IMR-90 (cell line): Measurements from ENCODE around the gene ANLN. TPM values are rescaled to one million over a fixed set of nuclear protein-coding genes. Genes with fewer than 3 reads are reported as not detected.

Experiments
- ATAC-seq: fragments of 200-7000 bp; cut with Tn5 transposase; 2 replicates; pipeline ENCODE4 v1.9.1; 2020; ENCODE audit warnings: low read depth, mild to moderate bottlenecking, moderate library complexity
- BruUV-seq: library from RNA; stranded (reverse); fragments of 400-500 nt; replicated peaks from 2 replicates; lab custom pipeline; 2021; lab: Mats Ljungman, UMichigan
- CTCF ChIA-PET: fragments of 300-600 bp; formaldehyde crosslinking; extraction: SDS; loops from one replicate; lab custom pipeline; 2021; ENCODE audit warnings: antibody characterized with exemption; lab: Yijun Ruan, JAX
- POLR2A ChIA-PET: fragments of 300-600 bp; sonication (Branson Sonifier 250); formaldehyde crosslinking; loops from one replicate; lab custom pipeline; 2022; ENCODE audit warnings: antibody characterized with exemption; ENCODE audit not compliant: unreplicated experiment; lab: Charles Lee
- DNase-seq: peaks from one replicate; pipeline ENCODE4 v3.0.0; 2013
- H2AFZ ChIP-seq: replicated peaks from 2 replicates; pipeline ENCODE3; 2013; ENCODE audit warnings: low read length, mild to moderate bottlenecking; ENCODE audit not compliant: poor library complexity
- H2AK5ac ChIP-seq: 2 replicates; pipeline ENCODE4 v1.6.1; 2013; ENCODE audit warnings: low read depth, low read length, inconsistent platforms
- H2AK9ac ChIP-seq: replicated peaks from 2 replicates; pipeline ENCODE3; 2013; ENCODE audit warnings: mild to moderate bottlenecking, low read depth, low read length, moderate library complexity; ENCODE audit not compliant: poor library complexity
- H2BK120ac ChIP-seq: 2 replicates; pipeline ENCODE4 v1.6.1; 2013; ENCODE audit warnings: low read depth, low read length, inconsistent platforms
- H2BK15ac ChIP-seq: 3 replicates; pipeline ENCODE4 v1.6.1; 2013; ENCODE audit warnings: low read depth, low read length, inconsistent platforms
- H2BK20ac ChIP-seq: 2 replicates; pipeline ENCODE4 v1.6.1; 2013; ENCODE audit warnings: low read depth, mild to moderate bottlenecking, inconsistent platforms, low read length, moderate library complexity
- H2BK5ac ChIP-seq: 2 replicates; pipeline ENCODE4 v1.6.1; 2013; ENCODE audit warnings: mild to moderate bottlenecking, low read depth, low read length, inconsistent platforms; ENCODE audit not compliant: poor library complexity, severe bottlenecking
- H3K14ac ChIP-seq: replicated peaks from 2 replicates; pipeline ENCODE4 v1.6.1; 2013; ENCODE audit warnings: low read depth, low read length, inconsistent platforms
- H3K18ac ChIP-seq: 2 replicates; pipeline ENCODE4 v1.6.1; 2013; ENCODE audit warnings: low read depth, low read length, control low read depth
- H3K23ac ChIP-seq: 2 replicates; pipeline ENCODE4 v1.6.1; 2013; ENCODE audit warnings: low read depth, low read length, inconsistent platforms
- H3K27ac ChIP-seq: 2 replicates; pipeline ENCODE4 v1.5.1; 2013; ENCODE audit warnings: mild to moderate bottlenecking, control low read depth, low read length; ENCODE audit not compliant: insufficient read depth
- H3K27me3 ChIP-seq: 2 replicates; pipeline ENCODE4 v1.6.1; 2013; ENCODE audit warnings: low read length; ENCODE audit not compliant: control insufficient read depth, insufficient read depth
- H3K36me3 ChIP-seq: 2 replicates; pipeline ENCODE4 v1.6.1; 2013; ENCODE audit warnings: low read length, mixed read lengths; ENCODE audit not compliant: control insufficient read depth, insufficient read depth
- H3K4ac ChIP-seq: 2 replicates; pipeline ENCODE4 v1.6.1; 2013; ENCODE audit warnings: low read depth, low read length, inconsistent platforms
- H3K4me1 ChIP-seq: 2 replicates; pipeline ENCODE4 v1.6.1; 2013; ENCODE audit warnings: low read length, mixed read lengths; ENCODE audit not compliant: control insufficient read depth, insufficient read depth
- H3K4me2 ChIP-seq: 2 replicates; pipeline ENCODE4 v1.6.1; 2013; ENCODE audit warnings: low read depth, mild to moderate bottlenecking, control low read depth, low read length, moderate library complexity
- H3K4me3 ChIP-seq: 2 replicates; pipeline ENCODE4 v1.5.1; 2013; ENCODE audit warnings: low read depth, mild to moderate bottlenecking, control low read depth, low read length, moderate library complexity; ENCODE audit not compliant: insufficient read depth
- H3K56ac ChIP-seq: 2 replicates; pipeline ENCODE4 v1.6.1; 2013; ENCODE audit warnings: low read length, inconsistent platforms; ENCODE audit not compliant: insufficient read depth; ENCODE audit errors: extremely low read depth
- H3K79me1 ChIP-seq, 2 experiments: 2 replicates each; pipeline ENCODE4 v1.6.1; 2013; ENCODE audit warnings: low read length in 2 of 2, inconsistent platforms in 1 of 2, low read depth in 1 of 2
- H3K9ac ChIP-seq: 2 replicates; pipeline ENCODE4 v1.6.1; 2013; ENCODE audit warnings: low read depth, low read length, control low read depth
- H3K9me1 ChIP-seq: 2 replicates; pipeline ENCODE4 v1.6.1; 2013; ENCODE audit warnings: low read length, inconsistent platforms; ENCODE audit not compliant: insufficient read depth
- H3K9me3 ChIP-seq: 2 replicates; pipeline ENCODE4 v1.6.1; 2013; ENCODE audit warnings: low read length; ENCODE audit not compliant: control insufficient read depth, insufficient read depth
- H4K20me1 ChIP-seq: 2 replicates; pipeline ENCODE4 v1.6.1; 2013; ENCODE audit warnings: low read length, inconsistent platforms; ENCODE audit not compliant: insufficient read depth
- H4K5ac ChIP-seq: 2 replicates; pipeline ENCODE4 v1.6.1; 2013; ENCODE audit warnings: mild to moderate bottlenecking, low read depth, low read length, control low read depth
- H4K8ac ChIP-seq, 2 experiments: 2 replicates each; pipeline ENCODE4 v1.6.1; 2013; ENCODE audit warnings: low read depth in 2 of 2, low read length in 2 of 2, control low read depth in 1 of 2, inconsistent platforms in 1 of 2
- H4K91ac ChIP-seq: 2 replicates; pipeline ENCODE4 v1.6.1; 2013; ENCODE audit warnings: low read depth, low read length, inconsistent platforms; ENCODE audit not compliant: insufficient read depth
- FOS ChIP-seq: fragments of 150-350 bp; IDR thresholded peaks from 2 replicates; pipeline ENCODE4 v1.6.1; 2016; ENCODE audit warnings: low read depth, low read length
- MXI1 ChIP-seq: IDR thresholded peaks from 2 replicates; pipeline ENCODE4 v1.6.1; 2012; ENCODE audit warnings: low read depth, mild to moderate bottlenecking, low read length, moderate library complexity, borderline replicate concordance
- NFE2L2 ChIP-seq: fragments of 150-350 bp; IDR thresholded peaks from 2 replicates; pipeline ENCODE4 v1.6.1; 2016; ENCODE audit warnings: low read depth, mild to moderate bottlenecking, low read length
- POLR2A ChIP-seq: IDR thresholded peaks from 2 replicates; pipeline ENCODE4 v1.6.1; 2012; ENCODE audit warnings: mild to moderate bottlenecking, low read depth, low read length
- RAD21 ChIP-seq: IDR thresholded peaks from 2 replicates; pipeline ENCODE4 v1.6.1; 2012; ENCODE audit warnings: low read length, improper control_type of control experiment
- RCOR1 ChIP-seq: IDR thresholded peaks from 2 replicates; pipeline ENCODE4 v1.6.1; 2012; ENCODE audit warnings: mild to moderate bottlenecking, low read length, improper control_type of control experiment; ENCODE audit not compliant: insufficient replicate concordance
- WGBS, 2 experiments: methylation state at CpG; one replicate each; pipeline versions ENCODE4 v1.1.5 to v1.1.7; 2013; ENCODE audit warnings: missing lambda C conversion rate in 2 of 2; ENCODE audit not compliant: insufficient read length in 1 of 2; ENCODE audit errors: extremely low coverage in 2 of 2; 5-methylcytosine and 5-hydroxymethylcytosine counted together
- dilution Hi-C: fragments of 300-500 bp; cut with HindIII; formaldehyde crosslinking; loops from one replicate; pipeline ENCODE4 v1.14.3; 2018; ENCODE audit warnings: low sequenced_read_pairs; ENCODE audit not compliant: unreplicated experiment
- in situ Hi-C: fragments of 300-500 bp; cut with MboI; formaldehyde crosslinking; loops from 3 replicates; pipeline ENCODE4 v1.14.3; 2019; ENCODE audit warnings: low sequenced_read_pairs, inconsistent platforms, mixed read lengths
- intact Hi-C: fragments of 100-400 bp; cut with micrococcal nuclease; formaldehyde crosslinking; loops from 2 replicates; pipeline ENCODE4 v1.10.0; 2022
- polyA plus RNA-seq, 3 experiments: library from polyadenylated mRNA; depleted of rRNA; stranded (reverse); fragments of >200 nt; gene quantifications; 2 replicates each; pipeline ENCODE4 v1.2.3, GENCODE V29; 2012; ENCODE audit warnings: low replicate concordance in 1 of 3
- total RNA-seq: library from RNA; depleted of rRNA; stranded (reverse); fragments of >200 nt; gene quantifications from 2 replicates; pipeline ENCODE4 v1.2.3, GENCODE V29; 2012

ANLN gene
- total and polyA plus RNA-seq, 2 of the 4 experiments (the other 2 are of a cell fraction) = 60.5 to 276 TPM

DNA sequence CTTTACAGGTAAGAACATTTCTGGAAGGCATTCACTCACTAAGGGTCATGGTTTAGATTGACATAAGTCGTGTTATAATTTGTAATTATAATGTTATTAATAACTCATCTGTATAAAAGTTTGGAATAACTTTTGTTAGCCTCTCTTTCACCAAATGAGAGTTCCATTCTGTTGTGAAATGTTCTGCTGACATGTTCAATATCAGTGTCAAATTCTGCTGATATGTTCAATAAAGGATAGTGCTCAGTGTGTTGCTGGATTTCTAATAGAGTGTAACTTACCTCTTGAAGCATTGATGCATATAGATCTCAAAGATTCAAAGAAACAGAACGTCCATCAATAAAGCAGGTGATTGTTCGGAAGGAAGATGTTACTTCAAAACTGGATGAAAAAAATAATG, 30.6 kb downstream of the ANLN start:
- no peak overlapping the region for H2AK5ac ChIP-seq
- POLR2A ChIA-PET = no interaction called here
- no peaks in the 10 kb centered on the region for H3K4me1 ChIP-seq
- no peak overlapping the region for H2AK9ac ChIP-seq
- CTCF ChIA-PET = no interaction called here
- no peak for ATAC-seq
- no peaks in the 10 kb centered on the region for H4K20me1 ChIP-seq
- no peak overlapping the region for H3K27ac ChIP-seq
- no peak overlapping the region for H2AFZ ChIP-seq
- TF ChIP-seq NFE2L2 = no peak
- no peak for TF ChIP-seq RCOR1
- no peak for TF ChIP-seq POLR2A
- TF ChIP-seq RAD21 = no peak
- no peak for TF ChIP-seq MXI1
- TF ChIP-seq FOS = no peak
- dilution Hi-C loops = no loop called here
- no peaks in the 10 kb centered on the region for H3K9me3 ChIP-seq
- peaks cover 4% of the 10 kb centered on the region; the same call in 1 of the 2 replicates for H3K9me1 ChIP-seq
- no peak overlapping the region for H2BK20ac ChIP-seq
- no TSS peak for BruUV-seq
- H4K8ac ChIP-seq = no peak overlapping the region
- no peak overlapping the region for H3K56ac ChIP-seq
- H4K5ac ChIP-seq = no peak overlapping the region
- H3K23ac ChIP-seq = no peak overlapping the region
- H2BK15ac ChIP-seq = no peak overlapping the region
- H3K14ac ChIP-seq = no peak overlapping the region
- H4K91ac ChIP-seq = no peak overlapping the region
- intact Hi-C loops = no loop called here
- in situ Hi-C loops = no loop called here
- no CpG with 5 or more reads among the region's 3 CpGs for WGBS, 2 experiments
- H3K4me2 ChIP-seq = no peak overlapping the region
- H3K36me3 ChIP-seq = peaks cover 8% of the 10 kb centered on the region
- peaks cover 18 to 42% of the 10 kb centered on the region in 2 experiments for H3K79me1 ChIP-seq
- no peak overlapping the region for H3K4ac ChIP-seq
- DNase-seq = no peak
- H3K4me3 ChIP-seq = no peak overlapping the region
- H3K18ac ChIP-seq = no peak overlapping the region
- no peaks in the 10 kb centered on the region for H3K27me3 ChIP-seq
- H3K9ac ChIP-seq = no peak overlapping the region
- H2BK5ac ChIP-seq = no peak overlapping the region
- no peak overlapping the region for H2BK120ac ChIP-seq
